ENCODE data around the gene HMGN1.

Gene HMGN1

GRCh38 chr21:39346206-39346605 lies 2.7 kb downstream of the HMGN1 start:
- peak overlapping the region; percentile 89 for H3K4me3 ChIP-seq (ENCODE audit: low read depth, low read length)
- in situ Hi-C loops (cut with HindIII; ENCODE audit: low sequenced_read_pairs) = loop anchor here (5.0 kb wide), 1 partner anchor 34 kb away; the partner anchor contains the start of gene BRWD1
- DNase-seq (ENCODE audit: low read depth) = no peak
- no peak for TF ChIP-seq CTCF (IDR thresholded peaks at IDR 0.05; ENCODE audit: low read depth, low read length, missing control alignments)

GRCh38 chr21:39345440-39345839 lies 3.4 kb downstream of the HMGN1 start:
- TF ChIP-seq CTCF (IDR thresholded peaks at IDR 0.05; ENCODE audit: low read depth, low read length, missing control alignments) = no peak
- in situ Hi-C loops (cut with HindIII; ENCODE audit: low sequenced_read_pairs) = loop anchor here (5.0 kb wide), 1 partner anchor 33 kb away; the partner anchor contains the start of gene BRWD1
- peak overlapping the region; percentile 2 for H3K4me3 ChIP-seq (ENCODE audit: low read depth, low read length)

GRCh38 chr21:39344848-39345247 lies 4.0 kb downstream of the HMGN1 start:
- DNase-seq (ENCODE audit: low read depth) = no peak
- H3K4me3 ChIP-seq (ENCODE audit: low read depth, low read length) = no peak overlapping the region
- no peak for TF ChIP-seq CTCF (IDR thresholded peaks at IDR 0.05; ENCODE audit: low read depth, low read length, missing control alignments)
- in situ Hi-C loops (cut with HindIII; ENCODE audit: low sequenced_read_pairs) = loop anchor here (5.0 kb wide), 1 partner anchor 33 kb away; the partner anchor contains the start of gene BRWD1

More at GRCh38 chr21:39345440-39345839, 3.4 kb downstream of the HMGN1 start:
- no peak for DNase-seq (ENCODE audit: low read depth)

DNA sequence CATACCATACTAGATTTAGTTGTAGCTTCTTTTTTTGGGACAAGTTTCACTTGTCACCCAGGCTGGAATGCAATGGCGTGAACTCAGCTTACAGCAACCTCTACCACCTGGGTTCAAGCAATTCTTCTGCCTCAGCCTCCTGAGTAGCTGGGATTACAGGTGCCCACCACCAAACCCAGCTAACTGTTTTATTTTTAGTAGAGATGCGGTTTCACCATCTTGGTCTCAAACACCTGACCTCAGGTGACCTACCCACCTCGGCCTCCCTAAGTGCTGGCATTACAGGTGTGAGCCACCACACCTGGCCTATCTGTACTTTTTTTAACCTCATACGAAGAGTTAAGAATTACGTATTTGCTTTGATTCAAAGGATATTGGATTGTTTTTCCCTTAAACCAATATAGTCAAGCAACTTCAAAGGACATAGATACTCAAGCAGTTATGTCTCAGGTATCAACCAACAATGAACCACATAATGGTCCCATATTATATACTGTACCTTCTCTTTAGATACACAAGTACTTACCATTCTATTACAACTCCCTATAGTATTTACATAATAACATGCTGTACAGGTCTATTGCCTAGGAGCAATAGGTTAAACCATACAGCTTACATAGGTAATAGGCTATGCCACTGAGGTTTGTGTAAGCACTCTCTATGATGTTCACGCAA lies 7.5 kb downstream of the HMGN1 start:
- in situ Hi-C loops (cut with HindIII; ENCODE audit: low sequenced_read_pairs) = no loop called here
- H3K4me3 ChIP-seq (ENCODE audit: low read depth, low read length) = no peak overlapping the region
- no peak for TF ChIP-seq CTCF (IDR thresholded peaks at IDR 0.05; ENCODE audit: low read depth, low read length, missing control alignments)
- no peak for DNase-seq (ENCODE audit: low read depth)

DNA sequence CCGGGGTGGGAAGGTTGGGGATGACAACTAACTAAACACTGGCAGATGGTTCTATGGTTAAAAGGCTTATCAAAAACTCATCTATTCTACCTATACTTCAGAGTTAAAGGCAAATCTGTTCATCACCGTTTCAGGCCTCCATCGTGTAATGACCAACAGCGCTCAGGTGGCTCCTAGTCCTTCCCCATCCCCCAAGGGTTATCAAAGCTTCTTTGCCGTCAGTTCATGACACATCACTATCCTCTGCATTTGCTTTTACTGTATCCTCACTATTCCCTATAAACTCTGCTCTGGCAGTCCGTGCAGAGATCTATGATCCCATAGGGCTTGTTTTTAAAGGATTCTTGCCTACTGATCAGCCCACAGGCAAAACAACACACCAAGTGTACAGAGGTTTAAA lies 8.2 kb downstream of the HMGN1 start:
- no peak for DNase-seq (ENCODE audit: low read depth)
- TF ChIP-seq CTCF (IDR thresholded peaks at IDR 0.05; ENCODE audit: low read depth, low read length, missing control alignments) = no peak
- H3K4me3 ChIP-seq (ENCODE audit: low read depth, low read length) = no peak overlapping the region
- in situ Hi-C loops (cut with HindIII; ENCODE audit: low sequenced_read_pairs) = no loop called here

- in situ Hi-C loops (cut with HindIII; ENCODE audit: low sequenced_read_pairs) = no loop called here
- H3K4me3 ChIP-seq (ENCODE audit: low read depth, low read length) = no peak overlapping the region
- DNase-seq (ENCODE audit: low read depth) = no peak
- TF ChIP-seq CTCF (IDR thresholded peaks at IDR 0.05; ENCODE audit: low read depth, low read length, missing control alignments) = no peak
Observed at GRCh38 chr21:39339231-39339630, 9.7 kb downstream of the HMGN1 start.

Measured in astrocyte of the cerebellum (primary cell).